Islet of Langerhans (tissue), 1 donor: Measurements from ENCODE around the gene ZC3H12C.
A peak's percentile ranks its signal among the peaks of the same experiment; 100 is the strongest.

Source experiments
- FAIRE-seq: peaks from one replicate; lab custom pipeline; 2011; peaks lifted over from hg19 to GRCh38; lab: Jason Lieb, UNC

The ZC3H12C gene

GRCh38 chr11:110152199-110152598 lies 59.0 kb downstream of the ZC3H12C start:
- FAIRE-seq = no peak

GRCh38 chr11:110153474-110153873 lies 60.3 kb downstream of the ZC3H12C start:
- no peak for FAIRE-seq

GRCh38 chr11:110156503-110156902 lies 63.3 kb downstream of the ZC3H12C start:
- peak; percentile 17 for FAIRE-seq

GRCh38 chr11:110158317-110159200 lies 65.4 kb downstream of the ZC3H12C start:
- no peak for FAIRE-seq

- FAIRE-seq = no peak
Measured at GRCh38 chr11:110159476-110159875, 66.3 kb downstream of the ZC3H12C start.

GRCh38 chr11:110160016-110160415 lies 66.8 kb downstream of the ZC3H12C start:
- no peak for FAIRE-seq

GRCh38 chr11:110160437-110160836 lies 67.2 kb downstream of the ZC3H12C start:
- peak; percentile 68 for FAIRE-seq

GRCh38 chr11:110161061-110161460 lies 67.9 kb downstream of the ZC3H12C start:
- FAIRE-seq = no peak

GRCh38 chr11:110162216-110162615 lies 69.0 kb downstream of the ZC3H12C start:
- no peak for FAIRE-seq

- FAIRE-seq = no peak
Measured at GRCh38 chr11:110165039-110165925, 72.1 kb downstream of the ZC3H12C start.

GRCh38 chr11:110168033-110168803 lies 75.0 kb downstream of the ZC3H12C start:
- no peak for FAIRE-seq

- no peak for FAIRE-seq
Measured at GRCh38 chr11:110169738-110170137, 76.5 kb downstream of the ZC3H12C start.

- FAIRE-seq = no peak
Measured at GRCh38 chr11:110172468-110173065, 79.4 kb downstream of the ZC3H12C start.

- no peak for FAIRE-seq
Measured at GRCh38 chr11:110173811-110174644, 80.8 kb downstream of the ZC3H12C start.

GRCh38 chr11:110174645-110175310 lies 81.6 kb downstream of the ZC3H12C start:
- no peak for FAIRE-seq

- no peak for FAIRE-seq
Measured at GRCh38 chr11:110176366-110177085, 83.3 kb downstream of the ZC3H12C start.

GRCh38 chr11:110177086-110177456 lies 83.9 kb downstream of the ZC3H12C start:
- no peak for FAIRE-seq

GRCh38 chr11:110179064-110179463 lies 85.9 kb downstream of the ZC3H12C start:
- no peak for FAIRE-seq

GRCh38 chr11:110182886-110183285 lies 89.7 kb downstream of the ZC3H12C start:
- no peak for FAIRE-seq

GRCh38 chr11:110184456-110184855 lies 91.3 kb downstream of the ZC3H12C start:
- no peak for FAIRE-seq
